ENCODE data around the gene PTGER2.
A peak's percentile ranks its signal among the peaks of the same experiment; 100 is the strongest.

PTGER2 gene

GRCh38 chr14:52269100-52269499 is 45.0 kb upstream of the PTGER2 start:
- H2AFZ ChIP-seq (ENCODE audit: low read length), result peak overlapping the region; percentile 77; the same call in 1 of the 2 replicates
- TF ChIP-seq, protein P1, sequence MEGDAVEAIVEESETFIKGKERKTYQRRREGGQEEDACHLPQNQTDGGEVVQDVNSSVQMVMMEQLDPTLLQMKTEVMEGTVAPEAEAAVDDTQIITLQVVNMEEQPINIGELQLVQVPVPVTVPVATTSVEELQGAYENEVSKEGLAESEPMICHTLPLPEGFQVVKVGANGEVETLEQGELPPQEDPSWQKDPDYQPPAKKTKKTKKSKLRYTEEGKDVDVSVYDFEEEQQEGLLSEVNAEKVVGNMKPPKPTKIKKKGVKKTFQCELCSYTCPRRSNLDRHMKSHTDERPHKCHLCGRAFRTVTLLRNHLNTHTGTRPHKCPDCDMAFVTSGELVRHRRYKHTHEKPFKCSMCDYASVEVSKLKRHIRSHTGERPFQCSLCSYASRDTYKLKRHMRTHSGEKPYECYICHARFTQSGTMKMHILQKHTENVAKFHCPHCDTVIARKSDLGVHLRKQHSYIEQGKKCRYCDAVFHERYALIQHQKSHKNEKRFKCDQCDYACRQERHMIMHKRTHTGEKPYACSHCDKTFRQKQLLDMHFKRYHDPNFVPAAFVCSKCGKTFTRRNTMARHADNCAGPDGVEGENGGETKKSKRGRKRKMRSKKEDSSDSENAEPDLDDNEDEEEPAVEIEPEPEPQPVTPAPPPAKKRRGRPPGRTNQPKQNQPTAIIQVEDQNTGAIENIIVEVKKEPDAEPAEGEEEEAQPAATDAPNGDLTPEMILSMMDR (conservative IDR thresholded peaks at IDR 0.05; ENCODE audit: low read length), result no peak
- no peak for TF ChIP-seq EZH2phosphoT487 (IDR thresholded peaks at IDR 0.05; ENCODE audit: borderline replicate concordance)
- peaks cover 40% of the 10 kb centered on the region for H3K4me1 ChIP-seq (ENCODE audit: insufficient read depth, low read length, poor library complexity, severe bottlenecking)
- no peaks in the 10 kb centered on the region for H3K9me3 ChIP-seq (ENCODE audit: insufficient read depth, low read depth, low read length)
- H3K9me2 ChIP-seq (replicated peaks; ENCODE audit: low read depth, low read length), result no peaks in the 10 kb centered on the region
- 0 out of 2 replicates have a peak, but pooled peaks cover 2% of the 10 kb centered on the region for H3F3A ChIP-seq (ENCODE audit: low read depth)
- peaks cover 22% of the 10 kb centered on the region; the same call in 1 of the 2 replicates for H3K79me2 ChIP-seq (ENCODE audit: insufficient read depth, low read length)
- no peaks in the 10 kb centered on the region for H3K36me3 ChIP-seq (ENCODE audit: insufficient read depth, low read length)
- H3K4me3 ChIP-seq (ENCODE audit: low read length, poor library complexity, severe bottlenecking), result peak overlapping the region; percentile 75
- H3K4me2 ChIP-seq (ENCODE audit: low read depth, low read length, poor library complexity, severe bottlenecking), result peak overlapping the region; percentile 77
- no peaks in the 10 kb centered on the region for H3K27me3 ChIP-seq (ENCODE audit: insufficient read depth, low read length, poor library complexity, severe bottlenecking)
- no peaks in the 10 kb centered on the region for H4K20me1 ChIP-seq (ENCODE audit: insufficient read depth, low read length, poor library complexity, severe bottlenecking)
- peak overlapping the region; percentile 67 for H3K9ac ChIP-seq (ENCODE audit: low read depth, low read length, poor library complexity, severe bottlenecking)

DNA sequence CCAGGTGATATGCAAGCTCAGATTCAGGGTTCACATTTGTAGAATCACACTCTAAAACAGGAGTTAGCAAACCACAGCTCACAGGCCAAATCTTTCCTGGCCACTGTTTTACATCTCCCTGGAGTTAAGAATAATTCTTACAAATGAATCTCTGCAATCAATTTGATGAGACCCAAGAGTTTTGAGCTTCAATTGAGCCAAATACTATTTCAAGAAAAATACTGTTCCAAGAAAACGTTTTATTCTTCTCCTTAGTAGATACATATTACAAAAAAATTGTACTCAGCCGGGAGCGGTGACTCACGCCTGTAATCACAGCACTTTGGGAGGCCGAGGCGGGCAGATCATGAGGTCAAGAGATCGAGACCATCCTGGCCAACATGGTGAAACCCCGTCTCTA is 44.1 kb upstream of the PTGER2 start:
- peaks cover 22% of the 10 kb centered on the region; the same call in 1 of the 2 replicates for H3K79me2 ChIP-seq (ENCODE audit: insufficient read depth, low read length)
- H3K9me3 ChIP-seq (ENCODE audit: insufficient read depth, low read depth, low read length), result no peaks in the 10 kb centered on the region
- H3K36me3 ChIP-seq (ENCODE audit: insufficient read depth, low read length), result no peaks in the 10 kb centered on the region
- H3K4me3 ChIP-seq (ENCODE audit: low read length, poor library complexity, severe bottlenecking), result peak overlapping the region; percentile 75
- TF ChIP-seq, protein P1 (conservative IDR thresholded peaks at IDR 0.05; ENCODE audit: low read length), result no peak
- no peak for TF ChIP-seq EZH2phosphoT487 (IDR thresholded peaks at IDR 0.05; ENCODE audit: borderline replicate concordance)
- no peaks in the 10 kb centered on the region for H3K9me2 ChIP-seq (replicated peaks; ENCODE audit: low read depth, low read length)
- no peaks in the 10 kb centered on the region for H4K20me1 ChIP-seq (ENCODE audit: insufficient read depth, low read length, poor library complexity, severe bottlenecking)
- H3F3A ChIP-seq (ENCODE audit: low read depth), result 0 out of 2 replicates have a peak, but pooled peaks cover 1% of the 10 kb centered on the region
- peaks cover 34% of the 10 kb centered on the region for H3K4me1 ChIP-seq (ENCODE audit: insufficient read depth, low read length, poor library complexity, severe bottlenecking)
- H3K4me2 ChIP-seq (ENCODE audit: low read depth, low read length, poor library complexity, severe bottlenecking), result peak overlapping the region; percentile 77
- no peaks in the 10 kb centered on the region for H3K27me3 ChIP-seq (ENCODE audit: insufficient read depth, low read length, poor library complexity, severe bottlenecking)
- peak overlapping the region; percentile 67 for H3K9ac ChIP-seq (ENCODE audit: low read depth, low read length, poor library complexity, severe bottlenecking)
- no peak overlapping the region for H2AFZ ChIP-seq (ENCODE audit: low read length)

GRCh38 chr14:52271538-52271937 is 42.6 kb upstream of the PTGER2 start:
- Histone ChIP-seq H3F3A (ENCODE audit: low read depth) (no peaks in the 10 kb centered on the region), H3K36me3 (ENCODE audit: insufficient read depth, low read length) (no peaks in the 10 kb centered on the region), H3K4me1 (ENCODE audit: insufficient read depth, low read length, poor library complexity, severe bottlenecking) (peaks cover 35% of the 10 kb centered on the region), H3K79me2 (ENCODE audit: insufficient read depth, low read length) (peaks cover 22% of the 10 kb centered on the region; the same call in 1 of the 2 replicates), H3K9ac (ENCODE audit: low read depth, low read length, poor library complexity, severe bottlenecking) (peak overlapping the region; percentile 5), H3K27me3 (ENCODE audit: insufficient read depth, low read length, poor library complexity, severe bottlenecking) (no peaks in the 10 kb centered on the region), H3K4me3 (ENCODE audit: low read length, poor library complexity, severe bottlenecking) (peak overlapping the region; percentile 2), H3K4me2 (ENCODE audit: low read depth, low read length, poor library complexity, severe bottlenecking) (peak overlapping the region; percentile 7), H3K9me3 (ENCODE audit: insufficient read depth, low read depth, low read length) (no peaks in the 10 kb centered on the region), H3K9me2 (replicated peaks; ENCODE audit: low read depth, low read length) (no peaks in the 10 kb centered on the region), H4K20me1 (ENCODE audit: insufficient read depth, low read length, poor library complexity, severe bottlenecking) (no peaks in the 10 kb centered on the region), H2AFZ (ENCODE audit: low read length) (no peak overlapping the region)
- no peak for TF ChIP-seq EZH2phosphoT487 (IDR thresholded peaks at IDR 0.05; ENCODE audit: borderline replicate concordance)
- TF ChIP-seq, protein P1 (conservative IDR thresholded peaks at IDR 0.05; ENCODE audit: low read length), result no peak
